Loucy (cell line): Measurements from ENCODE around the gene OCEL1.

Experiments
- H2AFZ ChIP-seq: fragments of 200-600 bp; sonication (generic); 2 replicates; pipeline ENCODE4 v1.6.0; 2016; ENCODE audit warnings: antibody characterized with exemption, mild to moderate bottlenecking, low read length, moderate library complexity
- H3F3A ChIP-seq: fragments of 200-600 bp; 2 replicates; pipeline ENCODE4 v1.6.0; 2016; ENCODE audit warnings: antibody characterized with exemption, low read depth, mild to moderate bottlenecking
- H3K27me3 ChIP-seq: fragments of 200-600 bp; sonication (generic); 2 replicates; pipeline ENCODE4 v1.6.1; 2014; ENCODE audit warnings: low read length, mild to moderate bottlenecking; ENCODE audit not compliant: insufficient read depth, poor library complexity, severe bottlenecking
- H3K36me3 ChIP-seq: fragments of 200-600 bp; sonication (generic); 2 replicates; pipeline ENCODE4 v1.6.1; 2016; ENCODE audit warnings: low read length; ENCODE audit not compliant: insufficient read depth
- H3K4me1 ChIP-seq: fragments of 200-600 bp; sonication (generic); 2 replicates; pipeline ENCODE4 v1.5.1; 2014; ENCODE audit warnings: low read length, mild to moderate bottlenecking; ENCODE audit not compliant: insufficient read depth, poor library complexity, severe bottlenecking
- H3K4me2 ChIP-seq: fragments of 200-600 bp; sonication (generic); 2 replicates; pipeline ENCODE4 v1.6.0; 2014; ENCODE audit warnings: antibody characterized with exemption, low read length, low read depth, mild to moderate bottlenecking; ENCODE audit not compliant: poor library complexity, severe bottlenecking
- H3K4me3 ChIP-seq: fragments of 200-600 bp; sonication (generic); 2 replicates; pipeline ENCODE4 v1.5.1; 2014; ENCODE audit warnings: low read length, mild to moderate bottlenecking, mixed read lengths; ENCODE audit not compliant: poor library complexity, severe bottlenecking
- H3K79me2 ChIP-seq: fragments of 200-600 bp; sonication (generic); 2 replicates; pipeline ENCODE4 v1.6.1; 2014; ENCODE audit warnings: low read length; ENCODE audit not compliant: insufficient read depth
- H3K9ac ChIP-seq: fragments of 200-600 bp; sonication (generic); 2 replicates; pipeline ENCODE4 v1.6.0; 2014; ENCODE audit warnings: mild to moderate bottlenecking, low read depth, low read length, moderate library complexity; ENCODE audit not compliant: poor library complexity, severe bottlenecking
- H3K9me2 ChIP-seq: fragments of 200-600 bp; sonication (generic); replicated peaks from 2 replicates; pipeline ENCODE4 v1.6.1; 2016; ENCODE audit warnings: low read depth, low read length, mixed read lengths
- H3K9me3 ChIP-seq: fragments of 200-600 bp; sonication (generic); 2 replicates; pipeline ENCODE4 v1.6.1; 2014; ENCODE audit warnings: mild to moderate bottlenecking, antibody characterized with exemption, low read length, low read depth; ENCODE audit not compliant: insufficient read depth
- H4K20me1 ChIP-seq: fragments of 200-600 bp; sonication (generic); 2 replicates; pipeline ENCODE4 v1.6.0; 2014; ENCODE audit warnings: antibody characterized with exemption, low read length, mild to moderate bottlenecking; ENCODE audit not compliant: insufficient read depth, poor library complexity, severe bottlenecking
- CTCF ChIP-seq: fragments of 200-600 bp; sonication (generic); conservative IDR thresholded peaks from 2 replicates; pipeline ENCODE4 v1.5.1; 2014; ENCODE audit warnings: mild to moderate bottlenecking, antibody characterized with exemption, low read length
- EZH2phosphoT487 ChIP-seq: fragments of 200-600 bp; IDR thresholded peaks from 2 replicates; pipeline ENCODE4 v1.6.1; 2018; ENCODE audit warnings: antibody characterized with exemption, mild to moderate bottlenecking, moderate library complexity, borderline replicate concordance

Gene OCEL1

GRCh38 chr19:17214508-17215126 lies 11.4 kb upstream of the OCEL1 start:
- peaks cover 16% of the 10 kb centered on the region for H3K4me1 ChIP-seq
- H2AFZ ChIP-seq: no peak overlapping the region

GRCh38 chr19:17215127-17215971 lies 10.7 kb upstream of the OCEL1 start, which contains the start of gene USE1:
Gene USE1, plus strand, starts transcription at chr19:17215357. Its CDS starts 49 bp downstream, at chr19:17215406.
- no peaks in the 10 kb centered on the region for H3K9me2 ChIP-seq
- H3K9me3 ChIP-seq: no peaks in the 10 kb centered on the region
- H3K4me2 ChIP-seq: peak within 1 kb of the TSS; percentile 97
- H4K20me1 ChIP-seq: no peaks in the 10 kb centered on the region
- peaks cover 23% of the 10 kb centered on the region; the same call in 1 of the 2 replicates for H3K36me3 ChIP-seq
- H3K27me3 ChIP-seq: no peaks in the 10 kb centered on the region
- H3K9ac ChIP-seq: peak within 1 kb of the TSS; percentile 88
- H3K4me1 ChIP-seq: peaks cover 16% of the 10 kb centered on the region
- H3K79me2 ChIP-seq: peaks cover 9% of the 10 kb centered on the region; the same call in 1 of the 2 replicates
- no peak for TF ChIP-seq EZH2phosphoT487
- no peak for TF ChIP-seq CTCF
- H2AFZ ChIP-seq: peak within 1 kb of the TSS; percentile 82
- peak within 1 kb of the TSS; percentile 81 for H3K4me3 ChIP-seq
- no peaks in the 10 kb centered on the region for H3F3A ChIP-seq

More at GRCh38 chr19:17214508-17215126, 11.4 kb upstream of the OCEL1 start:
- H3K36me3 ChIP-seq: peaks cover 25% of the 10 kb centered on the region; the same call in 1 of the 2 replicates
- no peaks in the 10 kb centered on the region for H4K20me1 ChIP-seq
- H3K4me2 ChIP-seq: peak overlapping the region; percentile 97
- TF ChIP-seq CTCF (no peak), EZH2phosphoT487 (no peak)
- peak overlapping the region; percentile 88 for H3K9ac ChIP-seq
- no peaks in the 10 kb centered on the region for H3K27me3 ChIP-seq
- H3K4me3 ChIP-seq: peak overlapping the region; percentile 81
- H3K9me3 ChIP-seq: no peaks in the 10 kb centered on the region
- H3K79me2 ChIP-seq: peaks cover 9% of the 10 kb centered on the region; the same call in 1 of the 2 replicates
- H3K9me2 ChIP-seq: no peaks in the 10 kb centered on the region
- H3F3A ChIP-seq: no peaks in the 10 kb centered on the region

- peak overlapping the region; percentile 42; the same call in 1 of the 2 replicates for H2AFZ ChIP-seq
- H3K27me3 ChIP-seq: no peaks in the 10 kb centered on the region
- no peaks in the 10 kb centered on the region for H3K9me3 ChIP-seq
- H3K4me1 ChIP-seq: peaks cover 16% of the 10 kb centered on the region
- peak overlapping the region; percentile 97 for H3K4me2 ChIP-seq
- no peaks in the 10 kb centered on the region for H4K20me1 ChIP-seq
- peaks cover 9% of the 10 kb centered on the region; the same call in 1 of the 2 replicates for H3K79me2 ChIP-seq
- H3K9me2 ChIP-seq: no peaks in the 10 kb centered on the region
- TF ChIP-seq CTCF: no peak
- TF ChIP-seq EZH2phosphoT487: no peak
- peak overlapping the region; percentile 88 for H3K9ac ChIP-seq
- peaks cover 16% of the 10 kb centered on the region; the same call in 1 of the 2 replicates for H3K36me3 ChIP-seq
- H3F3A ChIP-seq: no peaks in the 10 kb centered on the region
- peak overlapping the region; percentile 81 for H3K4me3 ChIP-seq
Measured at GRCh38 chr19:17216058-17216670, 9.9 kb upstream of the OCEL1 start.
